Thoracic aorta (tissue), 2 donors: Measurements from ENCODE around the gene SYF2. TPM values are rescaled to one million over a fixed set of nuclear protein-coding genes. Genes with fewer than 3 reads are reported as not detected.

ENCODE experiments used
- ATAC-seq: fragments of 150-250 bp; one replicate; pipeline ENCODE4 v1.8.0; 2017; ENCODE audit warnings: low read depth; ENCODE audit not compliant: insufficient number of reproducible peaks, low FRiP score
- DNase-seq: peaks from one replicate; pipeline ENCODE4 v3.0.0-alpha.2; 2020; ENCODE audit warnings: low spot score
- H3K27ac ChIP-seq, 2 donors: fragments of 200-600 bp; sonication (generic); 1 replicate in 1 of 2; 2 replicates in 1 of 2; pipeline ENCODE4 v1.5.1; 2016; ENCODE audit warnings: mild to moderate bottlenecking in 2 of 2, moderate library complexity in 2 of 2
- H3K27me3 ChIP-seq: fragments of 200-600 bp; sonication (generic); replicated peaks from 2 replicates; pipeline ENCODE4 v1.6.0; 2016; ENCODE audit warnings: mild to moderate bottlenecking; ENCODE audit not compliant: insufficient read depth
- H3K36me3 ChIP-seq: fragments of 200-600 bp; sonication (generic); one replicate; pipeline ENCODE4 v1.5.1; 2016
- H3K4me1 ChIP-seq, 2 donors: fragments of 200-600 bp; sonication (generic); 1 replicate in 1 of 2; 2 replicates in 1 of 2; pipeline versions ENCODE4 v1.5.1 to v1.6.0; 2016; ENCODE audit warnings: low read depth in 2 of 2, mild to moderate bottlenecking in 1 of 2; ENCODE audit not compliant: control insufficient read depth in 1 of 2
- H3K4me3 ChIP-seq: fragments of 200-600 bp; sonication (generic); 2 replicates; pipeline ENCODE4 v1.5.1; 2016; ENCODE audit warnings: mild to moderate bottlenecking
- H3K9me3 ChIP-seq: fragments of 200-600 bp; sonication (generic); 2 replicates; pipeline ENCODE4 v1.5.1; 2016
- total RNA-seq, 2 donors: library from RNA; depleted of rRNA; stranded (reverse); fragments of >200 nt; gene quantifications; one replicate each; pipeline versions ENCODE4 v1.1.0 to v1.2.3, GENCODE V29; 2016
- TF ChIP-seq, protein P1 (sequence below): fragments of 200-600 bp; sonication (generic); IDR thresholded peaks from one replicate; pipeline ENCODE4 v1.5.1; 2019; ENCODE audit warnings: antibody characterized with exemption

The SYF2 gene
- total RNA-seq, 2 donors from 2014 or later: 34.9 to 53.9 TPM

DNA sequence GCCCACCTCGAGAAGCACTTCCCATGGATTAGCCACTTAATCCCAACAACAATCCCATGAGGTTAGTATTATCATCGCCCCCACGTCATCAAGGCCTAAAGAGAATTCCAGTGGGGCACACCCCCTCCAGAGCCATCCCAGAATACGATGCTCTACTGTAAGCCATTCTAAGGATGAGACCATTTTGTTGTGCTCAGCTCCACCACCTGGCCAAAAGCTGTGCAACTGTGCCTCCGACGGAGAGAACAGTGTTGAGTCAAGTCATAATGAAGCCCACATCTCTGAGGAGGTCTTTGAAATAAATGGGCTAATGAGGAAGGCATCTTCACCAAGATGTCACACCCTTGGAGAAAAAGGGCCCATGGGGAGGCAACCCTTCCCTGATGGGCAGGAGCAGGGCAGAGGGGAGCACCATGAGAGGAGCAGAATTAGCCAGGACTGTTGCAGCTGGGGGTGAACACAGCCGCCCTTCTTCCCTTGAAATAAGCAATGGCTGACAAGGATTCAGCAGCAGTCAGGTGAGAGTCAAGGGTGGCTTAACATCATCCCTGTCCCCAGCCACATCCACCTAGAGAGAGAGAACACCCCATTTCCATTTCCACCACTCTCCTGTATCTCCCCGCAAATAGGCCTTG is 14.6 kb downstream of the SYF2 start:
- H3K36me3 ChIP-seq: peaks cover 18% of the 10 kb centered on the region
- TF ChIP-seq, protein P1, sequence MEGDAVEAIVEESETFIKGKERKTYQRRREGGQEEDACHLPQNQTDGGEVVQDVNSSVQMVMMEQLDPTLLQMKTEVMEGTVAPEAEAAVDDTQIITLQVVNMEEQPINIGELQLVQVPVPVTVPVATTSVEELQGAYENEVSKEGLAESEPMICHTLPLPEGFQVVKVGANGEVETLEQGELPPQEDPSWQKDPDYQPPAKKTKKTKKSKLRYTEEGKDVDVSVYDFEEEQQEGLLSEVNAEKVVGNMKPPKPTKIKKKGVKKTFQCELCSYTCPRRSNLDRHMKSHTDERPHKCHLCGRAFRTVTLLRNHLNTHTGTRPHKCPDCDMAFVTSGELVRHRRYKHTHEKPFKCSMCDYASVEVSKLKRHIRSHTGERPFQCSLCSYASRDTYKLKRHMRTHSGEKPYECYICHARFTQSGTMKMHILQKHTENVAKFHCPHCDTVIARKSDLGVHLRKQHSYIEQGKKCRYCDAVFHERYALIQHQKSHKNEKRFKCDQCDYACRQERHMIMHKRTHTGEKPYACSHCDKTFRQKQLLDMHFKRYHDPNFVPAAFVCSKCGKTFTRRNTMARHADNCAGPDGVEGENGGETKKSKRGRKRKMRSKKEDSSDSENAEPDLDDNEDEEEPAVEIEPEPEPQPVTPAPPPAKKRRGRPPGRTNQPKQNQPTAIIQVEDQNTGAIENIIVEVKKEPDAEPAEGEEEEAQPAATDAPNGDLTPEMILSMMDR: no peak
- no peak for DNase-seq
- no peak for ATAC-seq
- H3K27ac ChIP-seq: no peak overlapping the region
- H3K9me3 ChIP-seq: no peaks in the 10 kb centered on the region
- H3K27me3 ChIP-seq: no peaks in the 10 kb centered on the region
- H3K4me3 ChIP-seq: no peak overlapping the region
- H3K4me1 ChIP-seq: no peaks in the 10 kb centered on the region

DNA sequence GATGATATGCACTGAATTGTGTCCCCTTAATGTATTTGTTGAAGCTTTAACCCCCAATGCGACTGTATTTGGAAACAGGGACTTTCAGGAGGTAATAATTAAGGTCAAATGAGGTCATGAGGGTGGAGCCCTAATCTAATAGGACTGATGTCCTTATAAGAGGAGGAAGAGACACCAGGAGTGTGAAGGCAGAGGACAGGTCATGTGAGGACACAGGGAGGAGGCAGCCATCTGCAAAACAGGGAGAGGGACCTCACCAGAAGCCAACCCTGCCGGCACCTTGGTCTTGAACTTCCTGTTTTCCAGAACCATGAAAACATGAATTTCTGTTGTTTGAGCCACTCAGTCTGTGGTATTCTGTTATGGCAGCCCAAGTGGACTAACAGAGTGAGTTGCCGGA is 15.3 kb downstream of the SYF2 start:
- ATAC-seq (no peak), DNase-seq (no peak)
- no peak overlapping the region for H3K27ac ChIP-seq
- H3K4me3 ChIP-seq: no peak overlapping the region
- TF ChIP-seq, protein P1: no peak
- no peaks in the 10 kb centered on the region for H3K4me1 ChIP-seq
- peaks cover 13% of the 10 kb centered on the region for H3K36me3 ChIP-seq
- no peaks in the 10 kb centered on the region for H3K9me3 ChIP-seq
- no peaks in the 10 kb centered on the region for H3K27me3 ChIP-seq

DNA sequence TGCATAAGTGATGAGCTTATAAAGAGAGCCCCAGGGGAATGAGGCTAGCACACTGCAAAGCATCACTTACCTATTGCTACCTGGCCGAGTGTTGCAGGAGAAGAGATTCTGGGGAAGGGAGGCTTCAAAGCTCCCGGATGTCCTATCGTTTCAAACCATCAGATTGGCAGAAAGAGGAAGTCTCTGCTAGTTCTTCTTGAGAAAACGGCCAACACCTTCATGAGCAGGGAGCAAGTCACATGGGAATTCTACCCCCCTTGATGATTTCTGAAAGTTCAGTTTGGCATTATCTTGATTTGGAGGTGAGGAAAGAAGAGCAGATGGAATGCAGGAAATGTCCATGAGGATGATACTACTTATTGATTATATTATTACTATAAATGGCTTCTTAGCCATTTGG is 16.2 kb downstream of the SYF2 start:
- no peaks in the 10 kb centered on the region for H3K27me3 ChIP-seq
- H3K9me3 ChIP-seq: no peaks in the 10 kb centered on the region
- ATAC-seq (no peak), DNase-seq (no peak)
- H3K4me1 ChIP-seq: no peaks in the 10 kb centered on the region
- H3K36me3 ChIP-seq: peaks cover 5% of the 10 kb centered on the region
- TF ChIP-seq, protein P1: no peak
- no peak overlapping the region for H3K4me3 ChIP-seq
- H3K27ac ChIP-seq: no peak overlapping the region

DNA sequence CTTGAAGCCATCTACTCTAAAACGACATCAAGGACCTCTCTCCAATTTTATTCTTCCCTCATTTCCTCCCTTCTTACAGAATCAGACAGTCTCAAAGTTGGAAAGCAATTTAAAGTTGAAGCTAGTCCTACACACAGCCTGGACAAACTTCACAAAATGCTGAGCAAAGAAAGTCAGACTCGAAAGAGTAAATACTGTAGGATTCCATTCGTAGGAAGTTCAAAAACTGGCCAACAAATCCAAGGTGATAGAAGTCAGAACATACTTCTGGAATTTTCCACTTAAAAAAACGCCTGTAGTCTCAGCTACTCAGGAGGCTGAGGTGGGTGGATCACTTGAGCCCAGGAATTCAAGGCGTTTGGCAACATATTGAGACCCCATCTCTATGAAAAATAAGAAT is 19.6 kb downstream of the SYF2 start:
- Histone ChIP-seq H3K9me3 (no peaks in the 10 kb centered on the region), H3K4me3 (no peak overlapping the region), H3K27me3 (no peaks in the 10 kb centered on the region), H3K36me3 (no peaks in the 10 kb centered on the region), H3K27ac (no peak overlapping the region), H3K4me1 (no peaks in the 10 kb centered on the region)
- TF ChIP-seq, protein P1: no peak
- DNase-seq: no peak
- ATAC-seq: no peak

DNA sequence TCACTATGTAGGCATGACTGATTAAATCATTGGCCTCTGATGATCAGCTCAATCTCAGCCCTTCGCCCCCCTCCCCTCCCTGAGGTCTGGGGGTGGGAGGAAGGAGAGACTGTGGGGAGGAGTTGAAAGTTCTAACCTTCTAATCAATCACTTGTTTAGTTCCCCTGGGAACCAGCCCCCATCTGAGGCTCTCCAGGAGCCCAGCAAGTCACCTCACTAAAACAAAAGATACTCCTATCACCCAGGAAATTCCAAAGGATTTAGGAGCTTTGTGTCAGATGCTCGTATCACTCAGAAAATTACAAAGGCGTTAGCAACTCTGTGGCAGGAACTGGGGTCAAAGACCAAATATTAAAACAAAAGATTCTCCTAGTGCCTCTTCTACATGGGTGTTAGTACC is 21.6 kb downstream of the SYF2 start:
- TF ChIP-seq, protein P1: no peak
- no peaks in the 10 kb centered on the region for H3K36me3 ChIP-seq
- no peak for DNase-seq

More for the DNA sequence above, 21.6 kb downstream of the SYF2 start:
- ATAC-seq: no peak
- no peaks in the 10 kb centered on the region for H3K27me3 ChIP-seq
- no peaks in the 10 kb centered on the region for H3K9me3 ChIP-seq
- H3K4me1 ChIP-seq: no peaks in the 10 kb centered on the region
- no peak overlapping the region for H3K4me3 ChIP-seq
- H3K27ac ChIP-seq: no peak overlapping the region
